ENCODE data around the gene UNC79. TPM values are rescaled to one million over a fixed set of nuclear protein-coding genes. Genes with fewer than 3 reads are reported as not detected.

UNC79 gene
- total RNA-seq, 1 donor from 2014 or later = 0.13 TPM

- CTCF ChIA-PET = no interaction called here
- Mint-ChIP-seq H3K9me3 (no peaks in the 10 kb centered on the region), H3K4me1 (no peaks in the 10 kb centered on the region), H3K27me3 (no peaks in the 10 kb centered on the region), H3K36me3 (ENCODE audit: low read depth) (no peaks in the 10 kb centered on the region), H3K27ac (no peak overlapping the region), H3K4me3 (no peak overlapping the region)
- ATAC-seq (ENCODE audit: low read depth) (no peak), DNase-seq (no peak)
- intact Hi-C loops (cut with micrococcal nuclease) = no loop called here
- TF ChIP-seq CTCF (IDR thresholded peaks at IDR 0.05) = no peak
- POLR2A ChIA-PET = no interaction called here
Measured at GRCh38 chr14:93709249-93709648, 278.5 kb downstream of the UNC79 start.

GRCh38 chr14:93712079-93712837 is 281.5 kb downstream of the UNC79 start:
- Mint-ChIP-seq H3K36me3 (ENCODE audit: low read depth) (no peaks in the 10 kb centered on the region), H3K27ac (no peak overlapping the region), H3K4me3 (no peak overlapping the region), H3K4me1 (no peaks in the 10 kb centered on the region), H3K9me3 (no peaks in the 10 kb centered on the region), H3K27me3 (no peaks in the 10 kb centered on the region)
- DNase-seq (no peak), ATAC-seq (ENCODE audit: low read depth) (no peak)
- no peak for TF ChIP-seq CTCF (IDR thresholded peaks at IDR 0.05)
- intact Hi-C loops (cut with micrococcal nuclease) = no loop called here
- CTCF ChIA-PET = no interaction called here
- POLR2A ChIA-PET = no interaction called here

- ChIA-PET POLR2A (no interaction called here), CTCF (no interaction called here)
- intact Hi-C loops (cut with micrococcal nuclease) = no loop called here
- Mint-ChIP-seq H3K27ac (no peak overlapping the region), H3K9me3 (no peaks in the 10 kb centered on the region), H3K4me3 (no peak overlapping the region), H3K27me3 (no peaks in the 10 kb centered on the region), H3K4me1 (no peaks in the 10 kb centered on the region), H3K36me3 (ENCODE audit: low read depth) (no peaks in the 10 kb centered on the region)
- DNase-seq (no peak), ATAC-seq (ENCODE audit: low read depth) (no peak)
- TF ChIP-seq CTCF (IDR thresholded peaks at IDR 0.05) = no peak
Measured at GRCh38 chr14:93712838-93713724, 282.3 kb downstream of the UNC79 start.

- ChIA-PET POLR2A (no interaction called here), CTCF (no interaction called here)
- Mint-ChIP-seq H3K4me3 (no peak overlapping the region), H3K36me3 (ENCODE audit: low read depth) (no peaks in the 10 kb centered on the region), H3K9me3 (no peaks in the 10 kb centered on the region), H3K27ac (no peak overlapping the region), H3K27me3 (no peaks in the 10 kb centered on the region), H3K4me1 (no peaks in the 10 kb centered on the region)
- intact Hi-C loops (cut with micrococcal nuclease) = no loop called here
- no peak for TF ChIP-seq CTCF (IDR thresholded peaks at IDR 0.05)
- DNase-seq (no peak), ATAC-seq (ENCODE audit: low read depth) (no peak)
Measured at GRCh38 chr14:93713726-93714405, 283.1 kb downstream of the UNC79 start.

GRCh38 chr14:93714605-93715004 is 283.9 kb downstream of the UNC79 start:
- ChIA-PET POLR2A (no interaction called here), CTCF (no interaction called here)
- no peaks in the 10 kb centered on the region for H3K27me3 Mint-ChIP-seq
- H3K4me1 Mint-ChIP-seq = no peaks in the 10 kb centered on the region
- ATAC-seq (ENCODE audit: low read depth) (no peak), DNase-seq (no peak)
- no peaks in the 10 kb centered on the region for H3K36me3 Mint-ChIP-seq (ENCODE audit: low read depth)
- no peak overlapping the region for H3K27ac Mint-ChIP-seq
- TF ChIP-seq CTCF (IDR thresholded peaks at IDR 0.05) = no peak
- H3K4me3 Mint-ChIP-seq = no peak overlapping the region
- intact Hi-C loops (cut with micrococcal nuclease) = no loop called here
- no peaks in the 10 kb centered on the region for H3K9me3 Mint-ChIP-seq

Measured in activated B cell treated with CpG ODN at 0.5 μM for 24 hours (primary cell).